Measurements from ENCODE around the gene ZBTB7B. TPM values are rescaled to one million over a fixed set of nuclear protein-coding genes. Genes with fewer than 3 reads are reported as not detected.

The ZBTB7B gene
- total and polyA plus RNA-seq, 9 of the 15 experiments (the other 6 are each of a cell fraction or from before 2014, with no cell fraction given), result 0.04 to 46.5 (median 15.2) TPM

DNA sequence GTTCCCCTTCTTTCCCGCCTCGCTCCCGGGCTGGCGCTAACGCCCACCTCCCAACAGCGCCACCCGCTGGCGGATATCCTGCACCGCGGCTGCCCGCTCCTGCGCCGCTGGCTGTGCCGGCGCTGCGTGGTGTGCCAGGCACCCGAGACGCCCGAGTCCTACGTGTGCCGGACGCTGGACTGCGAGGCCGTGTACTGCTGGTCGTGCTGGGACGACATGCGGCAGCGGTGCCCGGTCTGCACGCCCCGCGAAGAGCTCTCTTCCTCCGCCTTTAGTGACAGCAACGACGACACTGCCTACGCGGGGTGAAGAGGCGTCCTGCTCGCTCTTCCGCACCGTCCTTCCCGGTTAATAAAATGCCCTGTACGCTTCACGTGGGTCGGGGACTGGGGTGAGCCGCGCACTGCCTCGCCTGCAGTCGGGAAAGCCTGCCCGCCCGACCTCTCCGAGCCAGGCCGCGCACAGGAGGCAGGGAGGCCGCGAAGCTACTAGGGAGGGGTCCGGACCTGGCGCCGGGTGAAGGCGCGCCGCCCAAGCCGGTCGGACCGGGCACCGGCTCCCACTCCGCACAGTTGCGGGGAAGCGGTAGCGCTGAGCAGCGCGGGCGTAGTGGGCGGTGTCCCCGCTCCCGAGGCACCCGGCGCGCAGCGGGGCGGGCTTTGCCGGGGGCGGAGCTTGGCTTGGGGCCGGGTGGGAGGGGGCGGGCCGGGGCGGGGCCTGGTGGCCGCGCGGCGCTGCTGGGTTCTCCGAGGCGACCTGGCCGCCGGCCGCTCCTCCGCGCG lies 48.1 kb downstream of the ZBTB7B start, which contains the start of gene ADAM15 (continued):
- TF ChIP-seq NR2C1 (IDR thresholded peaks at IDR 0.05) (no peak), NR2C1 (tag; IDR thresholded peaks at IDR 0.05) (no peak), HMGXB4 (CRISPR knock-in tag; IDR thresholded peaks at IDR 0.05) (peak; percentile 87), KAT2B (IDR thresholded peaks at IDR 0.05; ENCODE audit: low read depth, low read length) (no peak), POLR3G (IDR thresholded peaks at IDR 0.05; ENCODE audit: extremely low read depth, insufficient read length, insufficient replicate concordance) (no peak), ELF1 (tag; IDR thresholded peaks at IDR 0.05) (peak; percentile 62; the same call in 1 of the 2 replicates), HMGN3 (IDR thresholded peaks at IDR 0.05; ENCODE audit: borderline replicate concordance, extremely low read depth, insufficient read length, low read depth, low read length) (peak; percentile 50)

GRCh38 chr1:155051342-155051776 lies 48.8 kb downstream of the ZBTB7B start:
- TSS peak; percentile 69 for BruUV-seq (replicated peaks)
- FAIRE-seq, result no peak
- H4K20me1 ChIP-seq (replicated peaks; ENCODE audit: control insufficient read depth, insufficient read depth, low read length), result no peaks in the 10 kb centered on the region
- peak; percentile 13 for ATAC-seq
- no peaks in the 10 kb centered on the region for H3K9me3 ChIP-seq (replicated peaks; ENCODE audit: control insufficient read depth, insufficient read depth, low read depth, low read length)
- H3K36me3 ChIP-seq (ENCODE audit: control insufficient read depth, insufficient read depth, low read length), result peaks cover 25% of the 10 kb centered on the region; the same call in 1 of the 3 replicates
- peak overlapping the region; percentile 69 to 91 for H3K9ac ChIP-seq (ENCODE audit: insufficient read depth in 1 of 2, low read depth in 2 of 2, low read length in 2 of 2)
- H2AFZ ChIP-seq (ENCODE audit: low read depth, low read length), result peak overlapping the region; percentile 92
- CTCF ChIA-PET (ENCODE audit: low intra/inter-chr PET ratio), result no interaction called here
- peaks cover 29 to 55% of the 10 kb centered on the region in 2 experiments for H3K4me1 ChIP-seq (replicated peaks in 1 of 2; ENCODE audit: control insufficient read depth in 2 of 2, insufficient read depth in 2 of 2, low read length in 2 of 2)
- in situ Hi-C loops (cut with MboI), result no loop called here
- peak overlapping the region; percentile 81 for H3K4me2 ChIP-seq (ENCODE audit: insufficient read depth, low read length)
- POLR2A ChIA-PET, result interaction anchor here (0.6 to 1.7 kb wide), 7 partner anchors 39 to 121 kb away, joined by 3 to 6 read pairs (median 3); no protein-coding TSS in a partner anchor
- WGBS (ENCODE audit: insufficient coverage, low coverage, missing lambda C conversion rate), result 0% methylated on average over 13 of the region's 31 CpGs
- H3K27ac ChIP-seq (ENCODE audit: extremely low read depth, low read depth, low read length), result peak overlapping the region; percentile 66
- no peak for DNase-seq (ENCODE audit: extremely low read depth in 1 of 4, low spot score in 3 of 4)
- no peaks in the 10 kb centered on the region for H3K27me3 ChIP-seq (ENCODE audit: control insufficient read depth in 2 of 2, insufficient read depth in 2 of 2, low read length in 2 of 2)
- peaks cover 19% of the 10 kb centered on the region for H3K79me2 ChIP-seq (ENCODE audit: control insufficient read depth, insufficient read depth, low read length)
- intact Hi-C loops (cut with micrococcal nuclease), result no loop called here
- no peaks in the 10 kb centered on the region for H3K9me1 ChIP-seq (ENCODE audit: control insufficient read depth, insufficient read depth, low read length)
- H3K4me3 ChIP-seq, result peak overlapping the region; percentile 80
- TF ChIP-seq, protein P1, sequence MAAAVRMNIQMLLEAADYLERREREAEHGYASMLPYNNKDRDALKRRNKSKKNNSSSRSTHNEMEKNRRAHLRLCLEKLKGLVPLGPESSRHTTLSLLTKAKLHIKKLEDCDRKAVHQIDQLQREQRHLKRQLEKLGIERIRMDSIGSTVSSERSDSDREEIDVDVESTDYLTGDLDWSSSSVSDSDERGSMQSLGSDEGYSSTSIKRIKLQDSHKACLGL (CRISPR knock-in tag; IDR thresholded peaks at IDR 0.05; ENCODE audit: borderline replicate concordance, poor library complexity, severe bottlenecking), result no peak
- TF ChIP-seq RBBP5 (IDR thresholded peaks at IDR 0.05; ENCODE audit: borderline replicate concordance, insufficient read depth, low read length, poor library complexity, severe bottlenecking), result peak; percentile 1
- no peak for TF ChIP-seq PBX2 (CRISPR knock-in tag; IDR thresholded peaks at IDR 0.05; ENCODE audit: low read depth)
- TF ChIP-seq PBX2 (tag; conservative IDR thresholded peaks at IDR 0.05; ENCODE audit: low read depth), result no peak
- TF ChIP-seq EZH2 (IDR thresholded peaks at IDR 0.05; ENCODE audit: borderline replicate concordance, low read depth, low read length), result no peak
- TF ChIP-seq, protein P2, sequence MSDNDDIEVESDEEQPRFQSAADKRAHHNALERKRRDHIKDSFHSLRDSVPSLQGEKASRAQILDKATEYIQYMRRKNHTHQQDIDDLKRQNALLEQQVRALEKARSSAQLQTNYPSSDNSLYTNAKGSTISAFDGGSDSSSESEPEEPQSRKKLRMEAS (CRISPR knock-in tag; IDR thresholded peaks at IDR 0.05), result peak; percentile 45; the same call in 1 of the 2 replicates
- no peak for TF ChIP-seq TGIF2 (CRISPR knock-in tag; IDR thresholded peaks at IDR 0.05)

All from K562 (cell line).